ENCODE data around the gene CADM2.
A peak's percentile ranks its signal among the peaks of the same experiment; 100 is the strongest.
"Not testable (repeated sequence)": the region's sequence is repeated elsewhere in the genome, so short reads cannot be mapped to it uniquely, and the experiment has no call there.

Gene CADM2

DNA sequence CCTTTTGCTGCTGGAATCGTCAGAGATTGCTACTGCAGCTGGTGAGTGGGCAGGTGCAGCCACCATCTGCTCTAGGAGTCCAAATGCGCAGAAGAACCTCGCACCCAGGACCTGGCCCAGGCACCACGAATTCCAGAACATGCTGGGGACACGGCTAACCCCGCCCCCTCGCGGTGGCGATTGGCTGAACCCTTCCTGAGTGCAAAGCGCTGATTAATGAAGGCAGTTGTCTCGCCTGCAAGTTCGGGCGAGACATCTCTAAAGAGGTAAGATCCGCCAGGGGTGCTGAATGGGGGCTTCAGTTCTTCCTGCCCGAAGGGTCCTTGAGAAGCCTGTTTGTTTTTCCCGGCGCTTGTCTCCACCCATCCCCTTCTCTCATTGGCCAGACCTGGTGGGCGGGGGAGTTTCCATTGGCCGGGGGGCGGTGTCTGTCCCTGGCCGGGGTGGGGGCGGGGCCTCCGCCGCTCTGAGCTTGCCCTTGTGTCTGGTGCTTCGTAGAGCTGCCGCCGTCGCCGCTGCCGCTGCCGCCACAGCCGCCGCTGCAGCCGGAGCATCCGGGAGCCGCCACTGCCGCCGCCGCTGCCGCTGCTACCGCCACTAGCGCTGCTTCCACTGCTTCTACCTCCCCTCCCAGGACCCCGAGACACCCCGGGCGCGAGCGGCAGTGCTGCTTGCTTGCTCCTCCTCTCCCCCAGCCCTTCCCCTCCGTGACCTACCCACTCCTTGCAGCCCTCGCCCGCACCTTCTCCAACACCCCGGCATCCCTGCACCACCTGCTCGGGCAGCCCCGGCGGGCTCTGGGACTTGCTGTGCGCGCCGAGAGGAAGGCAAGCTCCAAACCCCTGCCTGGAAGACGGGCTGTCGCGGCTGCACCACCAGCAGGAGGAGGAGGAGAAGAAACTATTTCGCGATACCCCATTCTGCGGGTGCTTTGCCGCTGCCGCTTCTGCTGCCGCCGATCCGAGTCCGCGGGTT, at the start of gene CADM2:
CADM2 (plus strand) TSS at position 495 of the 975 bp plus-strand sequence.
- peak within 1 kb of the TSS; percentile 67 for H3K4me3 ChIP-seq (ENCODE audit: low read depth, low read length)
- peak; percentile 87 for DNase-seq (ENCODE audit: low read depth)
- TF ChIP-seq, protein P1, sequence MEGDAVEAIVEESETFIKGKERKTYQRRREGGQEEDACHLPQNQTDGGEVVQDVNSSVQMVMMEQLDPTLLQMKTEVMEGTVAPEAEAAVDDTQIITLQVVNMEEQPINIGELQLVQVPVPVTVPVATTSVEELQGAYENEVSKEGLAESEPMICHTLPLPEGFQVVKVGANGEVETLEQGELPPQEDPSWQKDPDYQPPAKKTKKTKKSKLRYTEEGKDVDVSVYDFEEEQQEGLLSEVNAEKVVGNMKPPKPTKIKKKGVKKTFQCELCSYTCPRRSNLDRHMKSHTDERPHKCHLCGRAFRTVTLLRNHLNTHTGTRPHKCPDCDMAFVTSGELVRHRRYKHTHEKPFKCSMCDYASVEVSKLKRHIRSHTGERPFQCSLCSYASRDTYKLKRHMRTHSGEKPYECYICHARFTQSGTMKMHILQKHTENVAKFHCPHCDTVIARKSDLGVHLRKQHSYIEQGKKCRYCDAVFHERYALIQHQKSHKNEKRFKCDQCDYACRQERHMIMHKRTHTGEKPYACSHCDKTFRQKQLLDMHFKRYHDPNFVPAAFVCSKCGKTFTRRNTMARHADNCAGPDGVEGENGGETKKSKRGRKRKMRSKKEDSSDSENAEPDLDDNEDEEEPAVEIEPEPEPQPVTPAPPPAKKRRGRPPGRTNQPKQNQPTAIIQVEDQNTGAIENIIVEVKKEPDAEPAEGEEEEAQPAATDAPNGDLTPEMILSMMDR (conservative IDR thresholded peaks at IDR 0.05; ENCODE audit: low read depth, low read length) = peak; percentile 45

DNA sequence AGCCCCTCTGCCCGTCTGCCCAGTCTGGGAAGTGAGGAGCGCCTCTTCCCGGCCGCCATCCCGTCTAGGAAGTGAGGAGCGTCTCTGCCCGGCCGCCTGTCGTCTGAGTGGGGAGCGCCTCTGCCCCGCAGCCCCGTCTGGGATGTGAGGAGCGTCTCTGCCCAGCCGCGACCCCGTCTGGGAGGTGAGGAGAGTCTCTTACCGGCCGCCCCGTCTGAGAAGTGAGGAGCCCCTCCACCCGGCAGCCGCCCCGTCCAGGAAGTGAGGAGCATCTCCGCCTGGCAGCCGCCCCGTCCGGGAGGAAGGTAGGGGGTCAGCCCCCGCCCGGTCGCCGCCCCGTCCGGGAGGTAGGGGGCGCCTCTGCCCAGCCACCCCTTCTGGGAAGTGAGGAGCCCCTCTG, 40.2 kb upstream of the CADM2 start:
- not testable (repeated sequence) for DNase-seq (ENCODE audit: low read depth); H3K4me3 ChIP-seq (ENCODE audit: low read depth, low read length)

DNA sequence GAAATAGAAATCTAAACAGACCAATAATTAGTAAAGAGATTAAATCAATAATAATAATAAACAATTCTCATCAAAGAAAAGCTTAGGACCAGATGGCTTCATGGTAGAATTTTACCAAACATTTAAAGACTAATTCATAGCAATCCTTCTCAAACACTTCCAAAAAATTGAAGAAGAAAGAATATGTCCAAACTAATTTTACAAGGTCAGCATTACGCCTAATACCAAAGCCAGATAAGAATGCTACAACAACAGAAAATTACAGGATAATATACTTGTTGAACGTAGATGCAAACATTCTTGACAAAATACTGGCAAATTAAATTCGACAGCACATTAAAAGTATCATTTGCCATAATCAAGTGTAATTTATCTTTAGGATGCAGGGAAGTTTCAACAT, 36.1 kb upstream of the CADM2 start:
- TF ChIP-seq, protein P1 (conservative IDR thresholded peaks at IDR 0.05; ENCODE audit: low read depth, low read length) = no peak
- DNase-seq (ENCODE audit: low read depth) = no peak
- no peak overlapping the region for H3K4me3 ChIP-seq (ENCODE audit: low read depth, low read length)

DNA sequence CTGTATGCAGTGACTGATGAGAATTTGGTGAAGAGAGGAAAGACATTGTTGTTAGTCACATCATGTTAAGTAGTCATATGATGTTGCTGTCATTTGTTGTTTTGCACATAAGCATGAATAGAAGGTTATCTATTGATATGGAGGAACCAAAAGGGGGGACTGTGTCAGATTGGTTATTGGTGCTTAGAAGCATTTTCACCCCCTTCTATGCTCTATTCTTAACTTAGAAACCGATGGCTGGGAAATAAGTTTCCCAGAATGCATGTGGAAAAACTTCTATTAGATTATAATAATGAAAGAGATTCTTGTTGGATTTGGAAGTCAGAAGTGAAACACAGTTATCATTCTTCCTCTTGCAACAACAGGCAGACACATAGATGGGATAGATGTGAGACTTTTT, 33.2 kb upstream of the CADM2 start:
- no peak for DNase-seq (ENCODE audit: low read depth)

DNA sequence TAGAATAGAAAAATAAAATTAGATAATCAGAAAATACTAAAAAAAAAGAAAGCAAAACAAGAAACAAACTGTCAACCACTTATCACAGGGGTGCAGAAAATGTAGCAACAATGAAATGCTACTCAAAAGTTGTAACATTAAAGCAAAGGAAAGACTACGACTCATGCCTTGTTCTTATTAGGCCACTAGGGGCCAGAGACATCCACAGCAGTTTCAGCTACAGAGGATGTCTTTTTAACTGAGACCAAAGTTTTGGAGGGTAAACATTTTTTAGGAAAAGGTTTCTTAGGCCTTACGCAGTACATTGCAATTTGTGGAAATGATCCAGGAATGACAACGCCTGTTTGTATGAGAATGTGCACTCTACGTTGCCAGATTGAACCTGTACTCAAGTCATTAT, 15.4 kb upstream of the CADM2 start:
- no peak overlapping the region for H3K4me3 ChIP-seq (ENCODE audit: low read depth, low read length)
- TF ChIP-seq, protein P1 (conservative IDR thresholded peaks at IDR 0.05; ENCODE audit: low read depth, low read length) = peak; percentile 40
- DNase-seq (ENCODE audit: low read depth) = no peak

More for the DNA sequence above, 33.2 kb upstream of the CADM2 start:
- TF ChIP-seq, protein P1 (conservative IDR thresholded peaks at IDR 0.05; ENCODE audit: low read depth, low read length) = no peak
- no peak overlapping the region for H3K4me3 ChIP-seq (ENCODE audit: low read depth, low read length)

DNA sequence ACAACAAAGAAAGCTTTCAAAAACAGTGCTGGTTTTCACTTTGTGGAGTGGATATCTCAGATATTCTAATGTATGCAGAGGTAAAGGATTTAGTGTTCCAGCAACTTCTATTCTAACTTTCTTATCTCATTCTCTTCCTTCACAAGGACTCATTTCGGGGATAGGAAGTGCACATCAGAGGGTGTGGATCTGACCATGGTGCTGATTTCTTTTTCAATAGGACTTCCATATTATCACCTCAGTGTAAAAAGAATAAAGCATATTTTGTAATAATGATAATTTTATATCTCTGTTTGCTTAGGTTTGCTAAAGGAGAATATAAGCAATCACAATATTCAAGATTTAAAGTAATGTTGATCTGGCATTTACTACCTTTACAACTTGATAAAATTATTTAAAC, 12.5 kb upstream of the CADM2 start:
- H3K4me3 ChIP-seq (ENCODE audit: low read depth, low read length) = no peak overlapping the region
- TF ChIP-seq, protein P1 (conservative IDR thresholded peaks at IDR 0.05; ENCODE audit: low read depth, low read length) = no peak
- peak; percentile 33 for DNase-seq (ENCODE audit: low read depth)

DNA sequence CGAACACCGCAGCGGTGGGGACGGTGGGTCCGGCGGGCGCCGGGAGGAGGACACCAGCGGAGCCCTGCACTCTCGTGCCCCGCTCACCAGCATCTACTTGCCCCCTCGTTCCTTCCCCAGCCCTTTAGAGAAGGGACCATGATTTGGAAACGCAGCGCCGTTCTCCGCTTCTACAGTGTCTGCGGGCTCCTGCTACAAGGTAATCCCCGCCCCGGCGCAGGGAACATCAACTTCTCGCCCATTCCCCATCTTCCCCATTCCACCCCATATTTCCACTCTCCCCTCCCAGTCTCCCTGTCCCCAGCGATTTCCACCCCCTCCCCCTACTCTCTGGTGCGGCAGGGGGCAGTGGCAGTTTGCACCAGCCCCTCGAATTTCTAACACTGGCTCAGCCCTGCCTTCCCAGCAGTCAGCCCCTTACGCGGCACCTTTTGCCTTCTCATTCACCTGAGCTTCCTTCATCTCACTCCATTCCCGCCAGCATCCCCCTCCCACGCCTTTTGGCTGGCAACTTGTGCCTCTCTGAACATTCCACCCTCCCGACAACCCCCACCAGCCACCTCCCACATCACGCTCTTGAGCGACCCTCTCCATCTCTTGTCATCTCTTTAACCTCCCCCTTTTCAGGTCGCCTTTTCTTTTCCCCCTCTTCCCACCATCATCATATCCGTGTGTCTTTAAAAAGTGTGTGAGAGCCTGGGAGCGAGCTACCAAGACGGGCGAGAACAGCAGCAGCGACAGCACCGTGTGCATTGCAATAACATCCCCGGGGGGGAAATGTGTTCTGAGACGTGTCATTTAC, 882 bp downstream of the CADM2 start:
- peak overlapping the region; percentile 66 for H3K4me3 ChIP-seq (ENCODE audit: low read depth, low read length)
- no peak for DNase-seq (ENCODE audit: low read depth)
- TF ChIP-seq, protein P1 (conservative IDR thresholded peaks at IDR 0.05; ENCODE audit: low read depth, low read length) = no peak

Data from choroid plexus epithelial cell (primary cell).